NCI-H345 treated with DMSO at 0.1 percent for 48 hours (cell line): ENCODE data around the gene CENPT.

Experiments
- DNase-seq: peaks from one replicate; lab custom pipeline; 2025; ENCODE audit not compliant: unreplicated experiment; lab: John Stamatoyannopoulos, UW

CENPT gene

GRCh38 chr16:67814567-67814966, 32.9 kb downstream of the CENPT start:
- no peak for DNase-seq

- no peak for DNase-seq
These were observed 35.6 kb downstream of the CENPT start for GRCh38 chr16:67811899-67812298.

GRCh38 chr16:67807148-67807682, 40.3 kb downstream of the CENPT start:
- no peak for DNase-seq

GRCh38 chr16:67806428-67807147, 40.9 kb downstream of the CENPT start, which contains the start of the genes RANBP10 and TSNAXIP1:
Gene RANBP10 (minus strand): TSS chr16:67806560. CDS start chr16:67806536, 24 bp downstream.
Gene TSNAXIP1 (plus strand): TSS chr16:67806889. CDS start chr16:67807150, 261 bp downstream.
- DNase-seq: peak; percentile 91

- DNase-seq: no peak
These were observed 41.6 kb downstream of the CENPT start for GRCh38 chr16:67805718-67806427.

GRCh38 chr16:67804853-67805542, 42.5 kb downstream of the CENPT start:
- DNase-seq: no peak

- DNase-seq: no peak
These were observed 43.6 kb downstream of the CENPT start for GRCh38 chr16:67803894-67804293.

GRCh38 chr16:67801883-67802282, 45.6 kb downstream of the CENPT start:
- DNase-seq: no peak

GRCh38 chr16:67801241-67801640, 46.3 kb downstream of the CENPT start:
- no peak for DNase-seq

- no peak for DNase-seq
These were observed 47.1 kb downstream of the CENPT start for GRCh38 chr16:67800338-67800926.

- no peak for DNase-seq
These were observed 51.3 kb downstream of the CENPT start for GRCh38 chr16:67796099-67796718.

GRCh38 chr16:67790071-67790470, 57.4 kb downstream of the CENPT start:
- DNase-seq: no peak

GRCh38 chr16:67786491-67786890, 61.0 kb downstream of the CENPT start:
- no peak for DNase-seq

GRCh38 chr16:67783353-67783725, 64.2 kb downstream of the CENPT start:
- DNase-seq: no peak

GRCh38 chr16:67782567-67783352, 64.7 kb downstream of the CENPT start:
- peak; percentile 2 for DNase-seq

- no peak for DNase-seq
These were observed 66.0 kb downstream of the CENPT start for GRCh38 chr16:67781565-67781921.

- no peak for DNase-seq
These were observed 66.5 kb downstream of the CENPT start for GRCh38 chr16:67780847-67781564.

- DNase-seq: no peak
These were observed 68.1 kb downstream of the CENPT start for GRCh38 chr16:67779256-67780014.
